Tibial nerve (tissue), 3 donors: ENCODE measurements around the gene SPOCK3.

ENCODE experiments used
- CTCF ChIP-seq, 5 experiments: fragments of 200-600 bp in 3 of 5; fragments of 450-650 bp in 2 of 5; sonication (generic) in 3 of 5; IDR thresholded peaks; one replicate each; pipeline ENCODE4 v1.5.1; 2016 to 2019; ENCODE audit warnings: antibody characterized with exemption in 5 of 5, mild to moderate bottlenecking in 3 of 5, moderate library complexity in 2 of 5
- POLR2A ChIP-seq, 2 donors: fragments of 450-650 bp; IDR thresholded peaks; one replicate each; pipeline ENCODE4 v1.6.1; 2017; ENCODE audit warnings: antibody characterized with exemption in 2 of 2, mild to moderate bottlenecking in 2 of 2, moderate library complexity in 2 of 2

GRCh38 chr4:167183036-167183435 lies 51.3 kb downstream of the SPOCK3 start:
- no peak for TF ChIP-seq CTCF (IDR thresholded peaks at IDR 0.05)
- TF ChIP-seq POLR2A (IDR thresholded peaks at IDR 0.05): no peak
